ENCODE results near the gene UNC79.

UNC79 gene

GRCh38 chr14:93537951-93538350 lies 107.2 kb downstream of the UNC79 start:
- TF ChIP-seq, protein P1, sequence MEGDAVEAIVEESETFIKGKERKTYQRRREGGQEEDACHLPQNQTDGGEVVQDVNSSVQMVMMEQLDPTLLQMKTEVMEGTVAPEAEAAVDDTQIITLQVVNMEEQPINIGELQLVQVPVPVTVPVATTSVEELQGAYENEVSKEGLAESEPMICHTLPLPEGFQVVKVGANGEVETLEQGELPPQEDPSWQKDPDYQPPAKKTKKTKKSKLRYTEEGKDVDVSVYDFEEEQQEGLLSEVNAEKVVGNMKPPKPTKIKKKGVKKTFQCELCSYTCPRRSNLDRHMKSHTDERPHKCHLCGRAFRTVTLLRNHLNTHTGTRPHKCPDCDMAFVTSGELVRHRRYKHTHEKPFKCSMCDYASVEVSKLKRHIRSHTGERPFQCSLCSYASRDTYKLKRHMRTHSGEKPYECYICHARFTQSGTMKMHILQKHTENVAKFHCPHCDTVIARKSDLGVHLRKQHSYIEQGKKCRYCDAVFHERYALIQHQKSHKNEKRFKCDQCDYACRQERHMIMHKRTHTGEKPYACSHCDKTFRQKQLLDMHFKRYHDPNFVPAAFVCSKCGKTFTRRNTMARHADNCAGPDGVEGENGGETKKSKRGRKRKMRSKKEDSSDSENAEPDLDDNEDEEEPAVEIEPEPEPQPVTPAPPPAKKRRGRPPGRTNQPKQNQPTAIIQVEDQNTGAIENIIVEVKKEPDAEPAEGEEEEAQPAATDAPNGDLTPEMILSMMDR (IDR thresholded peaks at IDR 0.05; ENCODE audit: extremely low read depth, insufficient read depth, missing control alignments), result no peak
- DNase-seq (ENCODE audit: low spot score), result no peak
- in situ Hi-C loops (cut with MboI; ENCODE audit: low pct_unique_long_range_greater_than_20kb, low sequenced_read_pairs, unreplicated experiment), result loop anchor here (25.0 kb wide), 1 partner anchor 301 kb away; no protein-coding TSS in a partner anchor

DNA sequence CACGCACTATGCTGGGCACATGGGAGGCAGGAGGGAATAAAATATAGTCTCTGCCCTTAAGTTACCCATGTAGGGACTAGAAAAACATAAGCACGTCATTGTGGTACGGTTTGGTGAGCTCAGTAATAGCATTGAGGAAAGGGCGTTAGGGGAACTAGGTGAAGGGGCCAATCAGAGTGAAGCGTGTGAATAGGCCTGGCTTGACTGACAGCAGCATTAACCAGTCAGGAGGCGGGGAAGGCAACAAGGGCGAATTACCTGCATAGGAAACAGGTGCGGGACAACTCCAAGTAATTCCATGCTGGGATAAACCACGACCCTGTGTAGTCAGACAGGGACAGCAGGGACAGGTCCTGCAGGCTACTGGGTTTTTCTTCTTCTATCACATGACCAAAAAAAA lies 107.7 kb downstream of the UNC79 start:
- DNase-seq (ENCODE audit: low spot score), result no peak
- TF ChIP-seq, protein P1 (IDR thresholded peaks at IDR 0.05; ENCODE audit: extremely low read depth, insufficient read depth, missing control alignments), result no peak
- in situ Hi-C loops (cut with MboI; ENCODE audit: low pct_unique_long_range_greater_than_20kb, low sequenced_read_pairs, unreplicated experiment), result loop anchor here (25.0 kb wide), 1 partner anchor 301 kb away; no protein-coding TSS in a partner anchor

GRCh38 chr14:93540235-93540634 lies 109.5 kb downstream of the UNC79 start:
- TF ChIP-seq, protein P1 (IDR thresholded peaks at IDR 0.05; ENCODE audit: extremely low read depth, insufficient read depth, missing control alignments), result no peak
- in situ Hi-C loops (cut with MboI; ENCODE audit: low pct_unique_long_range_greater_than_20kb, low sequenced_read_pairs, unreplicated experiment), result loop anchor here (25.0 kb wide), 1 partner anchor 303 kb away; no protein-coding TSS in a partner anchor
- DNase-seq (ENCODE audit: low spot score), result no peak

GRCh38 chr14:93543766-93544165 lies 113.0 kb downstream of the UNC79 start:
- TF ChIP-seq, protein P1 (IDR thresholded peaks at IDR 0.05; ENCODE audit: extremely low read depth, insufficient read depth, missing control alignments), result peak; percentile 48
- DNase-seq (ENCODE audit: low spot score), result peak; percentile 14
- in situ Hi-C loops (cut with MboI; ENCODE audit: low pct_unique_long_range_greater_than_20kb, low sequenced_read_pairs, unreplicated experiment), result loop anchor here (25.0 kb wide), 1 partner anchor 306 kb away; no protein-coding TSS in a partner anchor

DNA sequence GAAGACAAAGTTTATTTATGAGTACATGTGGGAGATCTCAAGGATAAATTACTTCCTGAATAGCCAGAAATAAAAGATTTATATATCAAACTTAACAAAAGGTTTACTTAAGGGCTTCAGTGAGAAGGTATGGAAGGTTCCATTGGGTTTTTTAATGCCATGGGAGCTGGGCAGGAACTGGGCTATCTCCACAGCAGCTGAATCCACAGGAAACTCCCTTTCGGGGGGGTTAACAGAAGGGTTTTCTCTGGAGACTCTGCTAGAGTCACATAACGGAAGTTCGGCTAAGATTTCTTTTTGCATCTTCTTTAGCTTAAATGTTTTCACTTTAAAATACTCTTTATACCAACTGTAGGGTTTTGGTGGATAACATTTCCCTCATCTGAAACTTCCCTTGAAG lies 113.5 kb downstream of the UNC79 start:
- in situ Hi-C loops (cut with MboI; ENCODE audit: low pct_unique_long_range_greater_than_20kb, low sequenced_read_pairs, unreplicated experiment), result loop anchor here (25.0 kb wide), 1 partner anchor 307 kb away; no protein-coding TSS in a partner anchor

GRCh38 chr14:93546642-93547041 lies 115.9 kb downstream of the UNC79 start:
- in situ Hi-C loops (cut with MboI; ENCODE audit: low pct_unique_long_range_greater_than_20kb, low sequenced_read_pairs, unreplicated experiment), result loop anchor here (25.0 kb wide), 1 partner anchor 309 kb away; no protein-coding TSS in a partner anchor
- TF ChIP-seq, protein P1 (IDR thresholded peaks at IDR 0.05; ENCODE audit: extremely low read depth, insufficient read depth, missing control alignments), result no peak

More for the DNA sequence above, 113.5 kb downstream of the UNC79 start:
- TF ChIP-seq, protein P1 (IDR thresholded peaks at IDR 0.05; ENCODE audit: extremely low read depth, insufficient read depth, missing control alignments), result no peak
- no peak for DNase-seq (ENCODE audit: low spot score)

More at GRCh38 chr14:93546642-93547041, 115.9 kb downstream of the UNC79 start:
- no peak for DNase-seq (ENCODE audit: low spot score)
